Heart left ventricle (tissue), 16 donors: ENCODE data around the gene SF3B3. TPM values are rescaled to one million over a fixed set of nuclear protein-coding genes. Genes with fewer than 3 reads are reported as not detected.

Source experiments
- ATAC-seq, 4 donors: fragments of 200-7000 bp; cut with Tn5 transposase; one replicate each; pipeline ENCODE4 v1.9.1; 2020 to 2022; ENCODE audit warnings: moderate library complexity in 4 of 4, mild to moderate bottlenecking in 3 of 4, moderate number of reproducible peaks in 1 of 4
- DNase-seq, 5 donors: peaks; one replicate each; pipeline ENCODE4 v3.0.0-alpha.2; 2020
- H3K27ac ChIP-seq, 12 donors: fragments of 200-600 bp; sonication (generic) in 4 of 12; one replicate each; pipeline versions ENCODE4 v1.5.0 to v1.8.0; 2016 to 2022; ENCODE audit warnings: mild to moderate bottlenecking in 2 of 12
- H3K27me3 ChIP-seq, 9 donors: fragments of 200-600 bp; sonication (generic) in 2 of 9; one replicate each; pipeline versions ENCODE4 v1.5.1 to v1.8.0; 2016 to 2022; ENCODE audit warnings: mild to moderate bottlenecking in 3 of 9
- H3K36me3 ChIP-seq, 9 donors: fragments of 200-600 bp; sonication (generic) in 2 of 9; one replicate each; pipeline versions ENCODE4 v1.5.0 to v1.8.0; 2018 to 2022; ENCODE audit warnings: mild to moderate bottlenecking in 2 of 9
- H3K4me1 ChIP-seq, 12 donors: fragments of 200-600 bp; sonication (generic) in 4 of 12; one replicate each; pipeline versions ENCODE4 v1.5.0 to v1.8.0; 2016 to 2022; ENCODE audit warnings: mild to moderate bottlenecking in 3 of 12
- H3K4me3 ChIP-seq, 12 donors: fragments of 200-600 bp; sonication (generic) in 4 of 12; one replicate each; pipeline versions ENCODE4 v1.5.0 to v1.8.0; 2017 to 2022; ENCODE audit warnings: mild to moderate bottlenecking in 9 of 12, moderate library complexity in 4 of 12
- H3K9me3 ChIP-seq, 12 donors: fragments of 200-600 bp; sonication (generic) in 4 of 12; one replicate each; pipeline versions ENCODE4 v1.5.0 to v1.8.0; 2016 to 2022; ENCODE audit warnings: mild to moderate bottlenecking in 1 of 12
- CTCF ChIP-seq, 12 donors: fragments of 200-600 bp; sonication (generic) in 4 of 12; IDR thresholded peaks; one replicate each; pipeline versions ENCODE4 v1.5.0 to v1.8.0; 2018 to 2022; ENCODE audit warnings: antibody characterized with exemption in 12 of 12, mild to moderate bottlenecking in 5 of 12
- POLR2A ChIP-seq, 2 donors: fragments of 450-650 bp; IDR thresholded peaks; one replicate each; pipeline ENCODE4 v1.6.1; 2017; ENCODE audit warnings: antibody characterized with exemption in 2 of 2, mild to moderate bottlenecking in 2 of 2, moderate library complexity in 2 of 2
- WGBS, 4 donors: extraction: QIAGEN DNeasy Blood & Tissue Kit in 2 of 4; methylation state at CpG; one replicate each; pipeline versions ENCODE4 v1.1.5 to v1.1.7; 2013 to 2018; 5-methylcytosine and 5-hydroxymethylcytosine counted together
- intact Hi-C, 10 donors: fragments of 100-400 bp; cut with DNase I; formaldehyde crosslinking; loops; one replicate each; pipeline versions ENCODE4 v1.11.1 to v1.14.2; 2022
- polyA plus RNA-seq, 2 donors: library from polyadenylated mRNA; stranded (reverse); fragments of 200-250 nt; gene quantifications; one replicate each; pipeline ENCODE4 v1.2.3, GENCODE V29; 2013
- total RNA-seq, 9 donors: library from RNA; depleted of rRNA in 2 of 9; stranded (reverse); fragments of >200 nt in 2 of 9; fragmentation: NEBNext Ultra II Directional in 3 of 9; extraction: Animal tissue kit (Norgen Biotek cat#: 25700) in 3 of 9; gene quantifications; one replicate each; pipeline versions ENCODE4 v1.1.0 to v1.2.4, GENCODE V29; 2016 to 2023
- donor health status: ischemic (EF 13 %, LVEDD 7.1; RV severe dilation, severe dysfunction).
- donor health status: healthy with polysubstance abuse.
- donor health status: DM: no; HTN: yes; CAD: no.
- donor health status: DM: no; HTN: no; CAD: no.
- donor health status: ischemic (EF 25% LVEDD 6.9; RV normal size, moderate dysfunction).
- donor health status: ischemic (EF 25% LVEDD 5.7; RV mildly dilated, moderate dysfunction).
- donor health status: healthy.
- donor health status: DM: yes; HTN: yes; CAD: no.
- donor health status: ischemic (EF 35%, LVEDD 5.7; RV mildly dilated, moderate dysfunction).
- donor health status: nonischemic (EF 11% LVEDD 7.7; RV severe dilation, severe dysfunction).
- donor health status: DM: yes; HTN: yes; CAD: no.
- donor health status: PGD.
- donor health status: ischemic (EF 29% LVEDD 5.4; RV normal size, mild dysfunction).
- donor health status: nonischemic (EF 23%, LVEDD 6.1; RV moderate dilation, normal function).

SF3B3 gene
- total and polyA plus RNA-seq, 11 donors: 50.3 to 198 (median 131) TPM

GRCh38 chr16:70590722-70591415, 67.3 kb downstream of the SF3B3 start:
- DNase-seq (peak in 2 of 5 donors; percentile 36 to 66), ATAC-seq (peak in 3 of 4 donors; percentile 10 to 30 (median 24))
- TF ChIP-seq CTCF (IDR thresholded peaks at IDR 0.05): no peak
- TF ChIP-seq POLR2A (IDR thresholded peaks at IDR 0.05): no peak
- H3K27ac ChIP-seq: peak overlapping the region in 11 of 12 donors; percentile 14 to 73 (median 51)
- H3K36me3 ChIP-seq: no peaks in the 10 kb centered on the region
- no peaks in the 10 kb centered on the region for H3K27me3 ChIP-seq
- peaks cover 0 to 5% (median 0%) of the 10 kb centered on the region in 12 donors for H3K9me3 ChIP-seq
- 32 to 58% (median 52%) methylated on average over 7 to 18 of the region's 18 CpGs for WGBS, 4 donors
- intact Hi-C loops: loop anchor here in 1 of 10 donors (2.0 kb wide), 1 partner anchor 16 kb away; no protein-coding TSS in a partner anchor
- peaks cover 3 to 57% (median 32%) of the 10 kb centered on the region in 12 donors for H3K4me1 ChIP-seq
- peak overlapping the region in 3 of 12 donors; percentile 16 to 34 (median 22) for H3K4me3 ChIP-seq

GRCh38 chr16:70591615-70592014, 68.0 kb downstream of the SF3B3 start:
- H3K36me3 ChIP-seq: no peaks in the 10 kb centered on the region
- 58 to 78% (median 64%) methylated on average over 4 of the region's 4 CpGs for WGBS, 4 donors
- H3K9me3 ChIP-seq: peaks cover 0 to 5% (median 0%) of the 10 kb centered on the region in 12 donors
- H3K4me3 ChIP-seq: no peak overlapping the region
- ATAC-seq (peak in 2 of 4 donors; percentile 4 to 7), DNase-seq (peak in 1 of 5 donors; percentile 36)
- no peaks in the 10 kb centered on the region for H3K27me3 ChIP-seq
- peaks cover 3 to 57% (median 32%) of the 10 kb centered on the region in 12 donors for H3K4me1 ChIP-seq
- TF ChIP-seq POLR2A (IDR thresholded peaks at IDR 0.05) (no peak), CTCF (IDR thresholded peaks at IDR 0.05) (no peak)
- intact Hi-C loops: loop anchor here in 1 of 10 donors (2.0 kb wide), 1 partner anchor 17 kb away; no protein-coding TSS in a partner anchor
- H3K27ac ChIP-seq: peak overlapping the region in 11 of 12 donors; percentile 29 to 73 (median 58)

- Histone ChIP-seq H3K4me1 (peaks cover 3 to 57% (median 32%) of the 10 kb centered on the region in 12 donors), H3K9me3 (peaks cover 0 to 5% (median 0%) of the 10 kb centered on the region in 12 donors), H3K27ac (peak overlapping the region in 11 of 12 donors; percentile 29 to 73 (median 58)), H3K4me3 (no peak overlapping the region), H3K27me3 (no peaks in the 10 kb centered on the region), H3K36me3 (no peaks in the 10 kb centered on the region)
- intact Hi-C loops: no loop called here
- TF ChIP-seq POLR2A (IDR thresholded peaks at IDR 0.05): no peak
- no peak for TF ChIP-seq CTCF (IDR thresholded peaks at IDR 0.05)
- ATAC-seq (peak; percentile 36 to 85 (median 56)), DNase-seq (peak; percentile 57 to 71 (median 69))
- WGBS, 4 donors: 32 to 63% (median 44%) methylated on average over 2 to 5 of the region's 5 CpGs
Measured at GRCh38 chr16:70592106-70592571, 68.5 kb downstream of the SF3B3 start.

- WGBS, 4 donors: 84 to 95% (median 88%) methylated on average over 1 of the region's 1 CpG
- TF ChIP-seq CTCF (IDR thresholded peaks at IDR 0.05) (no peak), POLR2A (IDR thresholded peaks at IDR 0.05) (no peak)
- H3K4me3 ChIP-seq: no peak overlapping the region
- peaks cover 3 to 52% (median 31%) of the 10 kb centered on the region in 12 donors for H3K4me1 ChIP-seq
- no peaks in the 10 kb centered on the region for H3K27me3 ChIP-seq
- no peaks in the 10 kb centered on the region for H3K36me3 ChIP-seq
- DNase-seq (no peak), ATAC-seq (no peak)
- intact Hi-C loops: no loop called here
- peak overlapping the region in 1 of 12 donors; percentile 70 for H3K27ac ChIP-seq
- peaks cover 0 to 5% (median 0%) of the 10 kb centered on the region in 12 donors for H3K9me3 ChIP-seq
Measured at GRCh38 chr16:70593544-70593943, 69.9 kb downstream of the SF3B3 start.
